Inflammatory macrophage (primary cell): ENCODE results near the gene REG3G.
"Not testable (repeated sequence)": the region's sequence is repeated elsewhere in the genome, so short reads cannot be mapped to it uniquely, and the experiment has no call there.

Experiments
- DNase-seq, 2 donors: peaks; one replicate each; pipeline ENCODE4 v3.0.0-alpha.2; 2020 to 2022

Gene REG3G

DNA sequence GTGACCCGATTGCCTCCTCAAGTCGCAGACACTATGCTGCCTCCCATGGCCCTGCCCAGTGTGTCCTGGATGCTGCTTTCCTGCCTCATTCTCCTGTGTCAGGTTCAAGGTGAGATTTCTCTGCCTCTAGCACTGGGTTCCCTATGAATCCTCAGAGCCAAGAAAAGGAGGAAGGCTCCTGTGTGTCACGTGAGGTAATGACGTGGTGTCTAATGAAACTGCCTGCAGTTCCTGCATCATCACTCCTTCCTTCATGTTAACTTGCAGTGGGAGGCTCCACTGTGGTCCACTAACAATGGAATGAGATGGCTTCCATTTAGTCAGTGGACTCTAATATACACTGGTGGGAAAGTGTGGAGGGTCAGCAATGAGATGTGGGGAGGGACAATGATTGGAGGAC is 559 bp downstream of the REG3G start:
- no peak for DNase-seq

DNA sequence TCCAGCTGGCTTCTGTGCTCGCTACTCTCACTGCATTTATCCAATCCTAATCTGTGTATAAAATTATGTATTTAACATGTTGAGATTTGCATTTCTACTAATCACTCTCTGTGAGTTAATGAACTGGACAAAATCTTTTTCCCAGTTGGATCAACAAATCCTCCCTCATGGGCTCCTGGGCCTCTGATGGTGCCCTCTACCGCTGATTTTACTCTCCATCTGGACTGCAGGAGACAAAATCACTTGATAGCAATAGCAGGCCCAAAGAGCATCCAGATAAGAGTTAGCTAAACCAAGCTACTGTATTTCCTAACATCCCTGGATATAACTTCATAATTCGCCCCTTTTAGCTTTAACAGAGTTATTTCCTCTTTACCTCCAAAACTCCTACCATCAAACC is 14.4 kb downstream of the REG3G start:
- no peak for DNase-seq

DNA sequence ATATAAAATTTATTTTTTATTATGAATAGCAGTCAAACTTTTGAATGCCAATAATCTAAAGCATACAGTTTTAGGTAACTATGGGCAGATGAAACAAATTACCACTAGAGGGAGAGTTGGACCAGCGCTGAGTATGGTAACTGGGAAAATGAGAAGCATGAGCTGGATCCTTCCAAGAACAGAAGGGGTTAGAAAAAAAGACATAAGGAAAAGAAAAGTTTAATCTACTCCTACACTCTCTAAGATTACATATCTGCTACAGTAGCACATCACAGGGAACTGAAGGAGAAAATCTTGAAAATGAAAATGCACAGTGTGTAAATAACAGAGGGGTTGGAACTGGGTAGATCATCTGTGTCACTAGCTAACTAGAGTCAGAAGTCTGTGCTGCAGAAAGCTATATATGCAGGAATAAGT is 15.5 kb downstream of the REG3G start:
- DNase-seq, result peak in 1 of 2 donors; percentile 7

DNA sequence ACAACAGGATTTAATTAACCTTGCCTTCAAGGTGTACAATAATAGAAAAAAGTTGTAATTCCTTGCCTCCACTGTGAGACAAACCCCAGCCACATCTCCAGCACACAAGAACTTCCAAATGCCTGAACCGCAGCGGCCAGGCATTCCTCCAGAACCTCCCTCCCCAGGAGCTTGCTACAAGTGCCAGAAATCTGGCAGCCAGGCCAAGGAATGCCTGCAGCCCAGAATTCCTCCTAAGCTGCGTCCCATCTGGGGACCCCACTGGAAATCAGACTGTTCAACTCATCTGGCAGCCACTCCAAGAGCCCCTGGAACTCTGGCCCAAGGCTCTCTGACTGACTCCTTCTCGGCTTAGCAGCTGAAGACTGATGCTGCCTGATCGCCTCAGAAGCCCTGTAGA is 28.0 kb downstream of the REG3G start:
- not testable (repeated sequence) for DNase-seq

DNA sequence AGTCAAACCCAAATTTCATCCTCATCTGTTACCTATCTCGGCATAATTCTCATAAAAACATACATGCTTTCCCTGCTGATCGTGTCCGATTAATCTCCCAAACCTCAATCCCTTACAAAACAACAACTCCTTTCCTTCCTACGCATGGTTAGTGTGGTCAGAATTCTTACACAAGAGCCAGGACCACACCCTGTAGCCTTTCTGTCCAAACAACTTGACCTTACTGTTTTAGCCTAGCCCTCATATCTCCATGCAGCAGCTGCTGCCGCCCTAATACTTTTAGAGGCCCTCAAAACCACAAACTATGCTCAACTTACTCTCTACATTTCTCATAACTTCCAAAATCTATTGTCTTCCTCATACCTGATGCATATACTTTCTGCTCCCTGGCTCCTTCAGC is 29.3 kb downstream of the REG3G start:
- not testable (repeated sequence) for DNase-seq

DNA sequence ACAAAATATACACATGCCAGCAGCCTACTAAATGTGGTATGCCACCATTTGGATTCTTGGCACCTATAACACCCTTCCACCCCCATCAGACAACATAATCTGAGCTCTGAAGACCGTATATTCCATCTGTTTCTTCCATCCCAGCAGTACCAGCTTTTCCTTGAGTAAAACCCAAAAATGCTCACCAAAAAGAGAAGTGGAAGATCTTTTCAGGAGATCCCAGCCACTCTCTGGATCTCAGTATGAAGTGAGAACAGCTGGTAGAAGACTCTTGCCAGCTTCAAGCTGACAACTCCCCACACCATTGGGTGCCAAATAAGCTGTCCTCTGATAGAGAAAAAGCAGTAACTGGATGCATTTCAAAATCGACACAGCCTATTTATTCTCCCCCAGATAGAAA is 39.7 kb downstream of the REG3G start:
- DNase-seq, result no peak

DNA sequence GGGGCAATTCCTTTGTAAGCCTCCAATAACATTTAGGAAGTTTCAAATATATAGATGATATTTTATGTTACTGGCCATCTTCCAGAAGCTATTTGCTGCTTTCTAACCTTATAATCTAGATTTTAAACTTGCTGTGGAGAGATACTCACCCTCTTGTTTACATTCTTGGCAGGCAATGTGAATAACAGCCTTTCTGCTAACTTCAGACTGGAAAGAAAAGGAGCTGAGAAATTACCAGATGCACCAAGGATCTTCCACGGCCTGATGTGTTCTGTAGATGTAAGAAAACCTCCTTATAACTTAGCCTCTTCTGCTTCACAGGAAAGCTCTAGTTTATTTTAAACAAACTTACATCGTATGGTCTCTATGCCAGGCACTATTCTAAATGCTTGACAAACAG is 45.6 kb downstream of the REG3G start:
- DNase-seq, result no peak
